ENCODE results near the gene FAM131C.

- no peak for TF ChIP-seq CTCF (IDR thresholded peaks at IDR 0.05)
- no peak for TF ChIP-seq POLR2A (IDR thresholded peaks at IDR 0.05)
- no peak for TF ChIP-seq POLR2AphosphoS5 (IDR thresholded peaks at IDR 0.05)
These were observed 43.9 kb upstream of the FAM131C start for GRCh38 chr1:16117369-16117768.

All from prostate gland (tissue), 2 donors.